Endothelial cell of umbilical vein (primary cell): ENCODE results near the gene SEC22C. TPM values are rescaled to one million over a fixed set of nuclear protein-coding genes. Genes with fewer than 3 reads are reported as not detected.

ENCODE experiments used
- BruUV-seq: library from RNA; stranded (reverse); fragments of 400-500 nt; replicated peaks from 2 replicates; lab custom pipeline; 2021; lab: Mats Ljungman, UMichigan
- CTCF ChIA-PET: fragments of 300-600, 350-600 bp; sonication (Branson Sonifier 250); formaldehyde crosslinking; loops from one replicate; lab custom pipeline; 2021; ENCODE audit warnings: antibody characterized with exemption, inconsistent platforms; lab: Charles Lee
- POLR2A ChIA-PET: fragments of 300-600, 350-600 bp; sonication (Branson Sonifier 250); formaldehyde crosslinking; loops from one replicate; lab custom pipeline; 2021; ENCODE audit warnings: antibody characterized with exemption, inconsistent platforms; lab: Charles Lee
- DNase-seq: peaks from one replicate; pipeline ENCODE4 v3.0.0-alpha.2; 2011; ENCODE audit warnings: low read depth, low spot score
- FAIRE-seq: peaks from 2 replicates; lab custom pipeline; 2011; peaks lifted over from hg19 to GRCh38; lab: Jason Lieb, UNC
- H2AFZ ChIP-seq: 2 replicates; pipeline ENCODE4 v1.6.0; 2012; ENCODE audit warnings: low read depth, low read length, control low read depth, inconsistent platforms
- H3K27ac ChIP-seq: 2 replicates; pipeline ENCODE4 v1.5.1; 2011; ENCODE audit warnings: low read depth, mild to moderate bottlenecking, control low read depth, low read length, moderate library complexity; ENCODE audit not compliant: insufficient read depth
- H3K27me3 ChIP-seq, 2 experiments: 2 replicates each; pipeline versions ENCODE4 v1.6.0 to v1.6.1; 2011; ENCODE audit warnings: low read length in 2 of 2, mixed read lengths in 1 of 2; ENCODE audit not compliant: control insufficient read depth in 2 of 2, insufficient read depth in 2 of 2
- H3K36me3 ChIP-seq, 2 experiments: 2 replicates in 1 of 2; 3 replicates in 1 of 2; pipeline ENCODE4 v1.5.1; 2011; ENCODE audit warnings: low read length in 2 of 2, mild to moderate bottlenecking in 1 of 2, moderate library complexity in 1 of 2; ENCODE audit not compliant: control insufficient read depth in 2 of 2, insufficient read depth in 2 of 2; ENCODE audit errors: extremely low read depth in 1 of 2
- H3K4me1 ChIP-seq: 3 replicates; pipeline ENCODE4 v1.5.1; 2011; ENCODE audit warnings: mild to moderate bottlenecking, low read length; ENCODE audit not compliant: control insufficient read depth, insufficient read depth; ENCODE audit errors: extremely low read depth
- H3K4me2 ChIP-seq: 2 replicates; pipeline ENCODE4 v1.6.1; 2011; ENCODE audit warnings: low read length, control low read depth, mixed read lengths; ENCODE audit not compliant: insufficient read depth
- H3K4me3 ChIP-seq, 3 experiments: fragments of 200-600 bp in 1 of 3; sonication (generic), shearing (Covaris generic) in 1 of 3; replicated peaks in 1 of 3; 2 replicates each; pipeline ENCODE4 v1.5.1; 2011 to 2016; ENCODE audit warnings: control low read depth in 3 of 3, low read length in 3 of 3, mild to moderate bottlenecking in 2 of 3, inconsistent platforms in 1 of 3, low read depth in 1 of 3, moderate library complexity in 1 of 3; ENCODE audit not compliant: insufficient read depth in 1 of 3
- H3K79me2 ChIP-seq: 2 replicates; pipeline ENCODE4 v1.6.0; 2012; ENCODE audit warnings: low read length, inconsistent platforms; ENCODE audit not compliant: control insufficient read depth, insufficient read depth
- H3K9ac ChIP-seq: replicated peaks from 2 replicates; pipeline ENCODE3; 2011; ENCODE audit warnings: low read length, control low read depth; ENCODE audit not compliant: insufficient read depth; ENCODE audit errors: extremely low read depth
- H3K9me1 ChIP-seq: replicated peaks from 3 replicates; pipeline ENCODE4 v1.6.0; 2011; ENCODE audit warnings: mild to moderate bottlenecking, low read length; ENCODE audit not compliant: control insufficient read depth, insufficient read depth; ENCODE audit errors: extremely low read depth
- H3K9me3 ChIP-seq: replicated peaks from 2 replicates; pipeline ENCODE4 v1.5.1; 2012; ENCODE audit warnings: low read length, inconsistent platforms; ENCODE audit not compliant: control insufficient read depth, insufficient read depth
- H4K20me1 ChIP-seq: replicated peaks from 2 replicates; pipeline ENCODE3; 2011; ENCODE audit warnings: mild to moderate bottlenecking, low read length; ENCODE audit not compliant: control insufficient read depth, insufficient read depth; ENCODE audit errors: extremely low read depth
- CTCF ChIP-seq, 2 donors: IDR thresholded peaks; 1 replicate in 1 of 2; 2 replicates in 1 of 2; pipeline ENCODE4 v1.5.1; 2011; ENCODE audit warnings: low read length in 2 of 2, mild to moderate bottlenecking in 2 of 2, moderate library complexity in 2 of 2, control low read depth in 1 of 2, inconsistent platforms in 1 of 2, low read depth in 1 of 2; ENCODE audit not compliant: insufficient read depth in 1 of 2; ENCODE audit errors: extremely low read depth in 1 of 2
- EZH2 ChIP-seq: IDR thresholded peaks from 2 replicates; pipeline ENCODE4 v1.6.1; 2012; ENCODE audit warnings: borderline replicate concordance, low read depth, mild to moderate bottlenecking, moderate library complexity, low read length, inconsistent platforms; ENCODE audit not compliant: severe bottlenecking
- FOS ChIP-seq: IDR thresholded peaks from 2 replicates; pipeline ENCODE4 v1.6.1; 2011; ENCODE audit warnings: mild to moderate bottlenecking, low read length, moderate library complexity, borderline replicate concordance; ENCODE audit not compliant: insufficient read depth
- GATA2 ChIP-seq: IDR thresholded peaks from 2 replicates; pipeline ENCODE4 v1.7.0; 2011; ENCODE audit warnings: low read depth, mild to moderate bottlenecking, moderate library complexity, mixed read lengths, low read length; ENCODE audit not compliant: insufficient read length, insufficient read depth
- JUN ChIP-seq: IDR thresholded peaks from 2 replicates; pipeline ENCODE4 v1.6.1; 2011; ENCODE audit warnings: borderline replicate concordance, low read depth; ENCODE audit not compliant: insufficient read length, insufficient read depth
- MYC ChIP-seq: IDR thresholded peaks from one replicate; pipeline ENCODE4 v1.6.1; 2011; ENCODE audit warnings: mild to moderate bottlenecking, low read depth, low read length
- POLR2A ChIP-seq: IDR thresholded peaks from 2 replicates; pipeline ENCODE4 v1.6.1; 2012; ENCODE audit warnings: low read depth, mild to moderate bottlenecking, control low read depth, low read length
- POLR2AphosphoS5 ChIP-seq: IDR thresholded peaks from 2 replicates; pipeline ENCODE4 v1.6.1; 2012; ENCODE audit warnings: low read depth, mild to moderate bottlenecking, control low read depth, low read length, moderate library complexity; ENCODE audit not compliant: insufficient read depth
- dilution Hi-C: fragments of 300-500 bp; cut with MboI; formaldehyde crosslinking; loops from one replicate; pipeline ENCODE4 v1.15.0; 2019; ENCODE audit warnings: low sequenced_read_pairs; ENCODE audit not compliant: extremely low pct_ligation_motif_present
- intact Hi-C: fragments of 100-400 bp; cut with micrococcal nuclease; formaldehyde crosslinking; loops from one replicate; pipeline ENCODE4 v1.10.0; 2022
- polyA plus RNA-seq, 4 experiments: library from polyadenylated mRNA; depleted of rRNA in 3 of 4; stranded (reverse) in 3 of 4; unstranded in 1 of 4; fragments of >200 nt; gene quantifications; 2 replicates each; pipeline versions ENCODE4 v1.2.1 to v1.2.3, GENCODE V29; 2011 to 2012; ENCODE audit warnings: missing spikeins in 1 of 4
- total RNA-seq: library from RNA; stranded (reverse); gene quantifications from 2 replicates; pipeline ENCODE4 v1.2.3, GENCODE V29; 2021

SEC22C gene
- total and polyA plus RNA-seq, 2 donors (not counting 3 experiments of a cell fraction or from before 2014, with no cell fraction given): 43.9 to 61.9 TPM

GRCh38 chr3:42507761-42508335 lies 73.9 kb downstream of the SEC22C start:
- no peaks in the 10 kb centered on the region for H3K4me1 ChIP-seq
- no peak overlapping the region for H3K4me2 ChIP-seq
- no peak overlapping the region for H2AFZ ChIP-seq
- POLR2A ChIA-PET: no interaction called here
- H3K9ac ChIP-seq: no peak overlapping the region
- H3K27ac ChIP-seq: no peak overlapping the region
- H3K9me1 ChIP-seq: no peaks in the 10 kb centered on the region
- CTCF ChIA-PET: interaction anchor here (0.8 kb wide), 3 partner anchors 19 to 64 kb away, joined by 3 read pairs; no protein-coding TSS in a partner anchor
- dilution Hi-C loops: no loop called here
- DNase-seq: no peak
- no peaks in the 10 kb centered on the region for H3K79me2 ChIP-seq
- BruUV-seq: no TSS peak
- intact Hi-C loops: no loop called here
- H3K9me3 ChIP-seq: no peaks in the 10 kb centered on the region
- no peak for FAIRE-seq
- H3K27me3 ChIP-seq: peaks cover 10 to 18% of the 10 kb centered on the region in 2 experiments
- H3K36me3 ChIP-seq: no peaks in the 10 kb centered on the region
- H4K20me1 ChIP-seq: no peaks in the 10 kb centered on the region
- no peak for TF ChIP-seq POLR2AphosphoS5
- no peak for TF ChIP-seq FOS
- no peak for TF ChIP-seq POLR2A
- TF ChIP-seq JUN: no peak
- no peak for TF ChIP-seq GATA2
- TF ChIP-seq CTCF (IDR thresholded peaks at IDR 0.05; ENCODE audit: extremely low read depth in 1 of 2, insufficient read depth in 1 of 2, low read depth in 1 of 2, low read length in 2 of 2): no peak
- TF ChIP-seq MYC: no peak
- no peak for TF ChIP-seq EZH2
- H3K4me3 ChIP-seq: no peak overlapping the region
